HEK293 (cell line): ENCODE measurements around the gene TNN.

ENCODE experiments used
- CTCF ChIA-PET: fragments of 350-600 bp; formaldehyde crosslinking; extraction: SDS; loops from one replicate; lab custom pipeline; 2021; ENCODE audit warnings: antibody characterized with exemption; lab: Yijun Ruan, JAX
- POLR2A ChIA-PET: fragments of 300-600 bp; formaldehyde crosslinking; extraction: SDS; loops from one replicate; lab custom pipeline; 2020; ENCODE audit warnings: antibody characterized with exemption, inconsistent platforms; lab: Yijun Ruan, JAX
- H3K27ac ChIP-seq: fragments of 200-500 bp; sonication (Bioruptor generic); 2 replicates; pipeline ENCODE4 v1.5.1; 2014; ENCODE audit warnings: low read depth, low read length, control low read depth, inconsistent platforms; ENCODE audit errors: extremely low read depth
- H3K36me3 ChIP-seq, 2 experiments: fragments of 200-500 bp in 1 of 2; sonication (Bioruptor generic) in 1 of 2; 1 replicate in 1 of 2; 2 replicates in 1 of 2; pipeline ENCODE4 v1.5.1; 2014 to 2017; ENCODE audit warnings: inconsistent platforms in 2 of 2, low read length in 2 of 2; ENCODE audit not compliant: control insufficient read depth in 2 of 2, insufficient read depth in 1 of 2
- H3K4me1 ChIP-seq: fragments of 200-500 bp; sonication (Bioruptor generic); 2 replicates; pipeline ENCODE4 v1.5.1; 2014; ENCODE audit warnings: mild to moderate bottlenecking, low read length, inconsistent platforms; ENCODE audit not compliant: control insufficient read depth, insufficient read depth
- H3K4me3 ChIP-seq: 2 replicates; pipeline ENCODE4 v1.5.1; 2011; ENCODE audit warnings: low read depth, mild to moderate bottlenecking, control low read depth, low read length, moderate library complexity
- H3K9me3 ChIP-seq: fragments of 200-500 bp; sonication (Bioruptor generic); 2 replicates; pipeline ENCODE4 v1.5.1; 2014; ENCODE audit warnings: low read depth, low read length, inconsistent platforms; ENCODE audit not compliant: control insufficient read depth, insufficient read depth
- GLI2 ChIP-seq: fragments of 450-650 bp; formaldehyde crosslinking; IDR thresholded peaks from 2 replicates; pipeline ENCODE4; 2017; ENCODE audit warnings: missing biosample characterization, missing genetic modification characterization, low read depth, borderline replicate concordance
- HOXA7 ChIP-seq: sonication (generic); formaldehyde crosslinking; IDR thresholded peaks from 2 replicates; pipeline ENCODE4 v1.8.1; 2022; ENCODE audit warnings: missing genetic modification reagents, borderline replicate concordance
- KLF7 ChIP-seq: fragments of 450-650 bp; formaldehyde crosslinking; IDR thresholded peaks from 2 replicates; pipeline ENCODE4 v1.5.1; 2016; ENCODE audit warnings: missing biosample characterization, missing genetic modification characterization, borderline replicate concordance
- SP3 ChIP-seq: fragments of 450-650 bp; formaldehyde crosslinking; IDR thresholded peaks from 2 replicates; pipeline ENCODE4 v1.5.1; 2016; ENCODE audit warnings: missing biosample characterization, missing genetic modification characterization
- ZBTB11 ChIP-seq: fragments of 450-650 bp; formaldehyde crosslinking; conservative IDR thresholded peaks from 2 replicates; pipeline ENCODE4 v1.5.1; 2016; ENCODE audit warnings: low read depth, missing biosample characterization, missing genetic modification characterization
- ZFP69B ChIP-seq: fragments of 450-650 bp; formaldehyde crosslinking; IDR thresholded peaks from 2 replicates; pipeline ENCODE4 v1.5.1; 2016; ENCODE audit warnings: missing biosample characterization, missing genetic modification characterization
- ZNF169 ChIP-seq: fragments of 450-650 bp; formaldehyde crosslinking; IDR thresholded peaks from 2 replicates; pipeline ENCODE4 v1.5.1; 2016; ENCODE audit warnings: missing biosample characterization, missing genetic modification characterization
- ZNF202 ChIP-seq: fragments of 450-650 bp; formaldehyde crosslinking; IDR thresholded peaks from 2 replicates; pipeline ENCODE4 v1.5.1; 2016; ENCODE audit warnings: missing biosample characterization, missing genetic modification characterization, borderline replicate concordance
- ZNF26 ChIP-seq: fragments of 450-650 bp; formaldehyde crosslinking; IDR thresholded peaks from 2 replicates; pipeline ENCODE4 v1.5.1; 2016; ENCODE audit warnings: missing biosample characterization, missing genetic modification characterization
- ZNF280C ChIP-seq: fragments of 450-650 bp; formaldehyde crosslinking; IDR thresholded peaks from 2 replicates; pipeline ENCODE4 v1.5.1; 2016; ENCODE audit warnings: missing biosample characterization, missing genetic modification characterization
- ZNF302 ChIP-seq: fragments of 450-650 bp; formaldehyde crosslinking; IDR thresholded peaks from 2 replicates; pipeline ENCODE4 v1.5.1; 2016; ENCODE audit warnings: missing biosample characterization, missing genetic modification characterization, low read depth
- ZNF354C ChIP-seq: fragments of 450-650 bp; formaldehyde crosslinking; IDR thresholded peaks from 2 replicates; pipeline ENCODE4 v1.5.1; 2016; ENCODE audit warnings: missing biosample characterization, missing genetic modification characterization, low read depth, borderline replicate concordance
- ZNF391 ChIP-seq: fragments of 450-650 bp; formaldehyde crosslinking; IDR thresholded peaks from 2 replicates; pipeline ENCODE4 v1.5.1; 2016; ENCODE audit warnings: low read depth, missing biosample characterization, missing genetic modification characterization, borderline replicate concordance
- ZNF707 ChIP-seq: fragments of 450-650 bp; formaldehyde crosslinking; IDR thresholded peaks from 2 replicates; pipeline ENCODE4 v1.5.1; 2016; ENCODE audit warnings: missing biosample characterization, missing genetic modification characterization
- ZSCAN23 ChIP-seq: fragments of 450-650 bp; formaldehyde crosslinking; IDR thresholded peaks from 2 replicates; pipeline ENCODE4 v1.5.1; 2016; ENCODE audit warnings: missing biosample characterization, missing genetic modification characterization
- ZXDB ChIP-seq: fragments of 450-650 bp; formaldehyde crosslinking; IDR thresholded peaks from 2 replicates; pipeline ENCODE4 v1.5.1; 2016; ENCODE audit warnings: missing biosample characterization, missing genetic modification characterization
- TF ChIP-seq, protein P1 (sequence below): fragments of 450-650 bp; formaldehyde crosslinking; IDR thresholded peaks from 2 replicates; pipeline ENCODE4 v1.5.1; 2016; ENCODE audit warnings: missing biosample characterization, missing genetic modification characterization, borderline replicate concordance

The TNN gene

GRCh38 chr1:175033953-175034352 lies 33.7 kb upstream of the TNN start:
- Histone ChIP-seq H3K9me3 (no peaks in the 10 kb centered on the region), H3K4me3 (no peak overlapping the region), H3K36me3 (no peaks in the 10 kb centered on the region), H3K27ac (no peak overlapping the region), H3K4me1 (no peaks in the 10 kb centered on the region)
- POLR2A ChIA-PET, result no interaction called here
- TF ChIP-seq ZFP69B (tag by site-specific recombination), result no peak
- no peak for TF ChIP-seq HOXA7 (CRISPR knock-in tag)
- TF ChIP-seq, protein P1, sequence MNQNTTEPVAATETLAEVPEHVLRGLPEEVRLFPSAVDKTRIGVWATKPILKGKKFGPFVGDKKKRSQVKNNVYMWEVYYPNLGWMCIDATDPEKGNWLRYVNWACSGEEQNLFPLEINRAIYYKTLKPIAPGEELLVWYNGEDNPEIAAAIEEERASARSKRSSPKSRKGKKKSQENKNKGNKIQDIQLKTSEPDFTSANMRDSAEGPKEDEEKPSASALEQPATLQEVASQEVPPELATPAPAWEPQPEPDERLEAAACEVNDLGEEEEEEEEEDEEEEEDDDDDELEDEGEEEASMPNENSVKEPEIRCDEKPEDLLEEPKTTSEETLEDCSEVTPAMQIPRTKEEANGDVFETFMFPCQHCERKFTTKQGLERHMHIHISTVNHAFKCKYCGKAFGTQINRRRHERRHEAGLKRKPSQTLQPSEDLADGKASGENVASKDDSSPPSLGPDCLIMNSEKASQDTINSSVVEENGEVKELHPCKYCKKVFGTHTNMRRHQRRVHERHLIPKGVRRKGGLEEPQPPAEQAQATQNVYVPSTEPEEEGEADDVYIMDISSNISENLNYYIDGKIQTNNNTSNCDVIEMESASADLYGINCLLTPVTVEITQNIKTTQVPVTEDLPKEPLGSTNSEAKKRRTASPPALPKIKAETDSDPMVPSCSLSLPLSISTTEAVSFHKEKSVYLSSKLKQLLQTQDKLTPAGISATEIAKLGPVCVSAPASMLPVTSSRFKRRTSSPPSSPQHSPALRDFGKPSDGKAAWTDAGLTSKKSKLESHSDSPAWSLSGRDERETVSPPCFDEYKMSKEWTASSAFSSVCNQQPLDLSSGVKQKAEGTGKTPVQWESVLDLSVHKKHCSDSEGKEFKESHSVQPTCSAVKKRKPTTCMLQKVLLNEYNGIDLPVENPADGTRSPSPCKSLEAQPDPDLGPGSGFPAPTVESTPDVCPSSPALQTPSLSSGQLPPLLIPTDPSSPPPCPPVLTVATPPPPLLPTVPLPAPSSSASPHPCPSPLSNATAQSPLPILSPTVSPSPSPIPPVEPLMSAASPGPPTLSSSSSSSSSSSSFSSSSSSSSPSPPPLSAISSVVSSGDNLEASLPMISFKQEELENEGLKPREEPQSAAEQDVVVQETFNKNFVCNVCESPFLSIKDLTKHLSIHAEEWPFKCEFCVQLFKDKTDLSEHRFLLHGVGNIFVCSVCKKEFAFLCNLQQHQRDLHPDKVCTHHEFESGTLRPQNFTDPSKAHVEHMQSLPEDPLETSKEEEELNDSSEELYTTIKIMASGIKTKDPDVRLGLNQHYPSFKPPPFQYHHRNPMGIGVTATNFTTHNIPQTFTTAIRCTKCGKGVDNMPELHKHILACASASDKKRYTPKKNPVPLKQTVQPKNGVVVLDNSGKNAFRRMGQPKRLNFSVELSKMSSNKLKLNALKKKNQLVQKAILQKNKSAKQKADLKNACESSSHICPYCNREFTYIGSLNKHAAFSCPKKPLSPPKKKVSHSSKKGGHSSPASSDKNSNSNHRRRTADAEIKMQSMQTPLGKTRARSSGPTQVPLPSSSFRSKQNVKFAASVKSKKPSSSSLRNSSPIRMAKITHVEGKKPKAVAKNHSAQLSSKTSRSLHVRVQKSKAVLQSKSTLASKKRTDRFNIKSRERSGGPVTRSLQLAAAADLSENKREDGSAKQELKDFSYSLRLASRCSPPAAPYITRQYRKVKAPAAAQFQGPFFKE (tag by site-specific recombination), result no peak
- TF ChIP-seq ZSCAN23, result no peak
- no peak for TF ChIP-seq ZNF302 (tag by site-specific recombination)
- no peak for TF ChIP-seq ZNF707
- no peak for TF ChIP-seq ZNF202 (tag by site-specific recombination)
- no peak for TF ChIP-seq GLI2 (tag by site-specific recombination)
- TF ChIP-seq ZBTB11 (tag by site-specific recombination), result no peak
- no peak for TF ChIP-seq ZXDB (tag by site-specific recombination)
- TF ChIP-seq SP3 (tag by site-specific recombination), result no peak
- TF ChIP-seq KLF7, result no peak
- TF ChIP-seq ZNF280C (tag by site-specific recombination), result no peak
- no peak for TF ChIP-seq ZNF169 (tag by site-specific recombination)
- no peak for TF ChIP-seq ZNF354C (tag by site-specific recombination)
- no peak for TF ChIP-seq ZNF26 (tag by site-specific recombination)
- TF ChIP-seq ZNF391 (tag by site-specific recombination), result no peak
- CTCF ChIA-PET, result interaction anchor here (3.6 kb wide), 1 partner anchor 91 kb away, joined by 22 read pairs; no protein-coding TSS in a partner anchor
